Stimulated activated CD4-positive, alpha-beta T cell treated with anti-CD3 and anti-CD28 coated beads, Interleukin-12 subunit alpha, Interleukin-12 subunit beta, amount 100 ng/mL, for 48 hours (primary cell): ENCODE measurements around the gene GPR107.

Source experiments
- DNase-seq, 3 donors: peaks; one replicate each; pipeline ENCODE4 v3.0.0-alpha.2; 2020; ENCODE audit warnings: low read depth in 2 of 3, low spot score in 1 of 3

Gene GPR107

GRCh38 chr9:130181678-130182380 is 128.1 kb downstream of the GPR107 start:
- no peak for DNase-seq

- DNase-seq, result no peak
Measured at GRCh38 chr9:130182381-130182909, 128.7 kb downstream of the GPR107 start.

GRCh38 chr9:130183133-130183762 is 129.5 kb downstream of the GPR107 start:
- DNase-seq, result no peak

GRCh38 chr9:130185017-130185416 is 131.3 kb downstream of the GPR107 start:
- DNase-seq, result no peak

GRCh38 chr9:130185490-130186031 is 131.9 kb downstream of the GPR107 start:
- DNase-seq, result no peak

- no peak for DNase-seq
Measured at GRCh38 chr9:130186051-130186450, 132.3 kb downstream of the GPR107 start.

GRCh38 chr9:130186839-130187522 is 133.3 kb downstream of the GPR107 start:
- DNase-seq, result no peak

GRCh38 chr9:130187523-130187846 is 133.8 kb downstream of the GPR107 start:
- no peak for DNase-seq

GRCh38 chr9:130188860-130189481 is 135.3 kb downstream of the GPR107 start:
- no peak for DNase-seq
